ENCODE results near the gene PXYLP1. TPM values are rescaled to one million over a fixed set of nuclear protein-coding genes. Genes with fewer than 3 reads are reported as not detected.

The PXYLP1 gene
- total RNA-seq, 1 experiment from 2014 or later, result 16.3 TPM

GRCh38 chr3:141223673-141224166 is 7.9 kb upstream of the PXYLP1 start:
- intact Hi-C loops (cut with micrococcal nuclease; ENCODE audit: unreplicated experiment), result no loop called here
- Mint-ChIP-seq H3K9me3 (ENCODE audit: low read depth, unreplicated experiment) (peaks cover 5% of the 10 kb centered on the region), H3K36me3 (ENCODE audit: insufficient read depth, unreplicated experiment) (no peaks in the 10 kb centered on the region), H3K27me3 (ENCODE audit: unreplicated experiment) (peaks cover 64% of the 10 kb centered on the region), H3K27ac (ENCODE audit: unreplicated experiment) (no peak overlapping the region), H3K4me1 (ENCODE audit: low read depth, unreplicated experiment) (no peaks in the 10 kb centered on the region), H3K4me3 (ENCODE audit: low read depth, unreplicated experiment) (no peak overlapping the region)
- DNase-seq, result no peak
- TF ChIP-seq CTCF (IDR thresholded peaks at IDR 0.05; ENCODE audit: unreplicated experiment), result no peak
- CTCF ChIA-PET, result interaction anchor here (0.8 kb wide), 1 partner anchor 9 kb away, joined by 8 read pairs; no protein-coding TSS in a partner anchor
- no TSS peak for BruUV-seq (replicated peaks)

GRCh38 chr3:141225939-141226338 is 5.7 kb upstream of the PXYLP1 start:
- intact Hi-C loops (cut with micrococcal nuclease; ENCODE audit: unreplicated experiment), result no loop called here
- no peak for TF ChIP-seq CTCF (IDR thresholded peaks at IDR 0.05; ENCODE audit: unreplicated experiment)
- BruUV-seq (replicated peaks), result no TSS peak
- Mint-ChIP-seq H3K27me3 (ENCODE audit: unreplicated experiment) (peaks cover 57% of the 10 kb centered on the region), H3K9me3 (ENCODE audit: low read depth, unreplicated experiment) (peaks cover 5% of the 10 kb centered on the region), H3K4me1 (ENCODE audit: low read depth, unreplicated experiment) (peaks cover 12% of the 10 kb centered on the region), H3K4me3 (ENCODE audit: low read depth, unreplicated experiment) (no peak overlapping the region), H3K36me3 (ENCODE audit: insufficient read depth, unreplicated experiment) (peaks cover 7% of the 10 kb centered on the region), H3K27ac (ENCODE audit: unreplicated experiment) (no peak overlapping the region)
- DNase-seq, result no peak
- CTCF ChIA-PET, result no interaction called here

- no peak for DNase-seq
- peaks cover 16% of the 10 kb centered on the region for H3K4me1 Mint-ChIP-seq (ENCODE audit: low read depth, unreplicated experiment)
- H3K27ac Mint-ChIP-seq (ENCODE audit: unreplicated experiment), result no peak overlapping the region
- no peak overlapping the region for H3K4me3 Mint-ChIP-seq (ENCODE audit: low read depth, unreplicated experiment)
- H3K9me3 Mint-ChIP-seq (ENCODE audit: low read depth, unreplicated experiment), result peaks cover 5% of the 10 kb centered on the region
- CTCF ChIA-PET, result no interaction called here
- BruUV-seq (replicated peaks), result no TSS peak
- H3K36me3 Mint-ChIP-seq (ENCODE audit: insufficient read depth, unreplicated experiment), result peaks cover 20% of the 10 kb centered on the region
- no peak for TF ChIP-seq CTCF (IDR thresholded peaks at IDR 0.05; ENCODE audit: unreplicated experiment)
- H3K27me3 Mint-ChIP-seq (ENCODE audit: unreplicated experiment), result peaks cover 44% of the 10 kb centered on the region
- intact Hi-C loops (cut with micrococcal nuclease; ENCODE audit: unreplicated experiment), result no loop called here
Measured at GRCh38 chr3:141227216-141227615, 4.4 kb upstream of the PXYLP1 start.

- CTCF ChIA-PET, result interaction anchor here (1.0 kb wide), 1 partner anchor 32 kb away, joined by 3 read pairs; no protein-coding TSS in a partner anchor
- Mint-ChIP-seq H3K4me3 (ENCODE audit: low read depth, unreplicated experiment) (no peak overlapping the region), H3K36me3 (ENCODE audit: insufficient read depth, unreplicated experiment) (peaks cover 25% of the 10 kb centered on the region), H3K4me1 (ENCODE audit: low read depth, unreplicated experiment) (peaks cover 21% of the 10 kb centered on the region), H3K27me3 (ENCODE audit: unreplicated experiment) (peaks cover 39% of the 10 kb centered on the region), H3K9me3 (ENCODE audit: low read depth, unreplicated experiment) (peaks cover 5% of the 10 kb centered on the region), H3K27ac (ENCODE audit: unreplicated experiment) (no peak overlapping the region)
- intact Hi-C loops (cut with micrococcal nuclease; ENCODE audit: unreplicated experiment), result no loop called here
- no peak for DNase-seq
- BruUV-seq (replicated peaks), result no TSS peak
- TF ChIP-seq CTCF (IDR thresholded peaks at IDR 0.05; ENCODE audit: unreplicated experiment), result no peak
Measured at GRCh38 chr3:141227752-141228151, 3.9 kb upstream of the PXYLP1 start.
